ENCODE results near the gene PDGFB.

Gene PDGFB

GRCh38 chr22:39254789-39255298 is 10.1 kb upstream of the PDGFB start:
- H3K36me3 ChIP-seq (ENCODE audit: control insufficient read depth in 1 of 2, insufficient read depth in 2 of 2, low read length in 2 of 2), result no peaks in the 10 kb centered on the region
- no peak overlapping the region for H3K4ac ChIP-seq (ENCODE audit: low read depth, low read length)
- no peaks in the 10 kb centered on the region for H3K27me3 ChIP-seq (ENCODE audit: insufficient read depth, low read length)
- H3K9me3 ChIP-seq (ENCODE audit: insufficient read depth, low read depth, low read length), result no peaks in the 10 kb centered on the region
- H3K4me2 ChIP-seq (ENCODE audit: low read length), result no peak overlapping the region
- peak overlapping the region; percentile 49 for H2AFZ ChIP-seq (ENCODE audit: insufficient read depth, low read length, poor library complexity)
- no peak overlapping the region for H3K4me3 ChIP-seq (ENCODE audit: low read depth, low read length)
- peak; percentile 21 to 33 for DNase-seq
- peak overlapping the region; percentile 13 for H2BK5ac ChIP-seq (ENCODE audit: low read depth, low read length, poor library complexity)
- WGBS (ENCODE audit: extremely low coverage, insufficient coverage, insufficient read length), result no CpG with 5 or more reads among the region's 15 CpGs
- peak overlapping the region; percentile 45 for H3K18ac ChIP-seq (ENCODE audit: low read length)
- no peak overlapping the region for H3K23ac ChIP-seq (ENCODE audit: low read length)
- H3K4me1 ChIP-seq (ENCODE audit: control insufficient read depth in 1 of 2, insufficient read depth in 2 of 2, low read length in 2 of 2), result peaks cover 19 to 23% of the 10 kb centered on the region in 2 experiments
- peak overlapping the region; percentile 65 for H2AK5ac ChIP-seq (ENCODE audit: low read length)
- H2BK12ac ChIP-seq (ENCODE audit: low read length), result peak overlapping the region; percentile 67
- peak overlapping the region; percentile 65 for H2BK120ac ChIP-seq (ENCODE audit: insufficient read depth, low read length, poor library complexity)
- H3K14ac ChIP-seq (ENCODE audit: low read length), result peak overlapping the region; percentile 57
- no peak overlapping the region for H3K9ac ChIP-seq (ENCODE audit: low read length)
- peaks cover 17% of the 10 kb centered on the region for H3K79me1 ChIP-seq (ENCODE audit: low read length)
- H4K91ac ChIP-seq (ENCODE audit: low read depth, low read length), result peak overlapping the region; percentile 76
- peak overlapping the region; percentile 56 for H4K8ac ChIP-seq (ENCODE audit: low read depth, low read length)
- no peak overlapping the region for H3K27ac ChIP-seq (ENCODE audit: low read depth, low read length)
- H3K79me2 ChIP-seq (ENCODE audit: control insufficient read depth, insufficient read depth, low read length, poor library complexity), result no peaks in the 10 kb centered on the region
- H4K12ac ChIP-seq (ENCODE audit: low read depth, low read length), result no peak overlapping the region

DNA sequence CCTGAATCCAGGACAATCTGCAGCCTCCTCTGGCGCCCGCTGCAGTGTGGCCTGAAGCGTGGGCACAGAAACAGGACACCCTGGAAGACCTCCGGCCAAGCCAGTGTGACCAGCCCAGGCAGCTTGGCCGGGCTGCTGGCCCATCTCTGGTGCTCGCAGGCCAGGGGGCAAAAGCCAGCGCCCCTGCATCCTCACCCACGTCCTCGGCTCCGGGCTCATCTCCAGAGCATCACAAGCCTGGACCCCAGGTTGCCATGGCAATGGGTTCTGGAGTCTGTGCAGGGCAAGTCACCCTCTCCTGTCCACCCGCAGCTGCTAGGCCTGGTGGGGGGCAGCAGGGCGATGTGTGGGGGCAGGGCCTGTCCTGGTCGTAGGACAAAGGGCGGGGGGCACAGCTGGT is 9.3 kb upstream of the PDGFB start:
- Histone ChIP-seq H3K18ac (ENCODE audit: low read length) (peak overlapping the region; percentile 68), H4K91ac (ENCODE audit: low read depth, low read length) (peak overlapping the region; percentile 75), H4K12ac (ENCODE audit: low read depth, low read length) (no peak overlapping the region), H4K8ac (ENCODE audit: low read depth, low read length) (peak overlapping the region; percentile 32), H3K9ac (ENCODE audit: low read length) (no peak overlapping the region), H2BK12ac (ENCODE audit: low read length) (peak overlapping the region; percentile 83), H3K79me2 (ENCODE audit: control insufficient read depth, insufficient read depth, low read length, poor library complexity) (no peaks in the 10 kb centered on the region), H3K23ac (ENCODE audit: low read length) (no peak overlapping the region), H3K9me3 (ENCODE audit: insufficient read depth, low read depth, low read length) (no peaks in the 10 kb centered on the region), H3K27me3 (ENCODE audit: insufficient read depth, low read length) (no peaks in the 10 kb centered on the region), H2BK5ac (ENCODE audit: low read depth, low read length, poor library complexity) (peak overlapping the region; percentile 29), H3K36me3 (ENCODE audit: control insufficient read depth in 1 of 2, insufficient read depth in 2 of 2, low read length in 2 of 2) (no peaks in the 10 kb centered on the region), H3K14ac (ENCODE audit: low read length) (peak overlapping the region; percentile 35), H2AK5ac (ENCODE audit: low read length) (peak overlapping the region; percentile 67), H3K4ac (ENCODE audit: low read depth, low read length) (no peak overlapping the region), H3K4me2 (ENCODE audit: low read length) (no peak overlapping the region), H3K27ac (ENCODE audit: low read depth, low read length) (no peak overlapping the region), H2BK120ac (ENCODE audit: insufficient read depth, low read length, poor library complexity) (peak overlapping the region; percentile 54), H3K79me1 (ENCODE audit: low read length) (peaks cover 17% of the 10 kb centered on the region), H3K4me1 (ENCODE audit: control insufficient read depth in 1 of 2, insufficient read depth in 2 of 2, low read length in 2 of 2) (peaks cover 19 to 23% of the 10 kb centered on the region in 2 experiments), H3K4me3 (ENCODE audit: low read depth, low read length) (no peak overlapping the region), H2AFZ (ENCODE audit: insufficient read depth, low read length, poor library complexity) (no peak overlapping the region)
- DNase-seq, result no peak
- no CpG with 5 or more reads among the region's 14 CpGs for WGBS (ENCODE audit: extremely low coverage, insufficient coverage, insufficient read length)

GRCh38 chr22:39253435-39254070 is 8.8 kb upstream of the PDGFB start:
- no CpG with 5 or more reads among the region's 19 CpGs for WGBS (ENCODE audit: extremely low coverage, insufficient coverage, insufficient read length)
- peak; percentile 13 to 43 for DNase-seq
- no peaks in the 10 kb centered on the region for H3K9me3 ChIP-seq (ENCODE audit: insufficient read depth, low read depth, low read length)
- no peak overlapping the region for H3K4me3 ChIP-seq (ENCODE audit: low read depth, low read length)
- H4K8ac ChIP-seq (ENCODE audit: low read depth, low read length), result peak overlapping the region; percentile 32
- peak overlapping the region; percentile 17 for H3K4me2 ChIP-seq (ENCODE audit: low read length)
- peak overlapping the region; percentile 15 for H4K12ac ChIP-seq (ENCODE audit: low read depth, low read length)
- H2BK12ac ChIP-seq (ENCODE audit: low read length), result peak overlapping the region; percentile 83
- no peak overlapping the region for H3K23ac ChIP-seq (ENCODE audit: low read length)
- H3K36me3 ChIP-seq (ENCODE audit: control insufficient read depth in 1 of 2, insufficient read depth in 2 of 2, low read length in 2 of 2), result no peaks in the 10 kb centered on the region
- H3K27ac ChIP-seq (ENCODE audit: low read depth, low read length), result no peak overlapping the region
- H3K79me1 ChIP-seq (ENCODE audit: low read length), result peaks cover 17% of the 10 kb centered on the region
- peak overlapping the region; percentile 35 for H3K14ac ChIP-seq (ENCODE audit: low read length)
- H3K4me1 ChIP-seq (ENCODE audit: control insufficient read depth in 1 of 2, insufficient read depth in 2 of 2, low read length in 2 of 2), result peaks cover 19 to 23% of the 10 kb centered on the region in 2 experiments
- H2AK5ac ChIP-seq (ENCODE audit: low read length), result peak overlapping the region; percentile 67
- H2BK120ac ChIP-seq (ENCODE audit: insufficient read depth, low read length, poor library complexity), result peak overlapping the region; percentile 54
- H2BK5ac ChIP-seq (ENCODE audit: low read depth, low read length, poor library complexity), result peak overlapping the region; percentile 29
- no peak overlapping the region for H3K9ac ChIP-seq (ENCODE audit: low read length)
- no peak overlapping the region for H2AFZ ChIP-seq (ENCODE audit: insufficient read depth, low read length, poor library complexity)
- H3K27me3 ChIP-seq (ENCODE audit: insufficient read depth, low read length), result no peaks in the 10 kb centered on the region
- peak overlapping the region; percentile 68 for H3K18ac ChIP-seq (ENCODE audit: low read length)
- H3K79me2 ChIP-seq (ENCODE audit: control insufficient read depth, insufficient read depth, low read length, poor library complexity), result no peaks in the 10 kb centered on the region
- peak overlapping the region; percentile 25 for H3K4ac ChIP-seq (ENCODE audit: low read depth, low read length)
- peak overlapping the region; percentile 75 for H4K91ac ChIP-seq (ENCODE audit: low read depth, low read length)

DNA sequence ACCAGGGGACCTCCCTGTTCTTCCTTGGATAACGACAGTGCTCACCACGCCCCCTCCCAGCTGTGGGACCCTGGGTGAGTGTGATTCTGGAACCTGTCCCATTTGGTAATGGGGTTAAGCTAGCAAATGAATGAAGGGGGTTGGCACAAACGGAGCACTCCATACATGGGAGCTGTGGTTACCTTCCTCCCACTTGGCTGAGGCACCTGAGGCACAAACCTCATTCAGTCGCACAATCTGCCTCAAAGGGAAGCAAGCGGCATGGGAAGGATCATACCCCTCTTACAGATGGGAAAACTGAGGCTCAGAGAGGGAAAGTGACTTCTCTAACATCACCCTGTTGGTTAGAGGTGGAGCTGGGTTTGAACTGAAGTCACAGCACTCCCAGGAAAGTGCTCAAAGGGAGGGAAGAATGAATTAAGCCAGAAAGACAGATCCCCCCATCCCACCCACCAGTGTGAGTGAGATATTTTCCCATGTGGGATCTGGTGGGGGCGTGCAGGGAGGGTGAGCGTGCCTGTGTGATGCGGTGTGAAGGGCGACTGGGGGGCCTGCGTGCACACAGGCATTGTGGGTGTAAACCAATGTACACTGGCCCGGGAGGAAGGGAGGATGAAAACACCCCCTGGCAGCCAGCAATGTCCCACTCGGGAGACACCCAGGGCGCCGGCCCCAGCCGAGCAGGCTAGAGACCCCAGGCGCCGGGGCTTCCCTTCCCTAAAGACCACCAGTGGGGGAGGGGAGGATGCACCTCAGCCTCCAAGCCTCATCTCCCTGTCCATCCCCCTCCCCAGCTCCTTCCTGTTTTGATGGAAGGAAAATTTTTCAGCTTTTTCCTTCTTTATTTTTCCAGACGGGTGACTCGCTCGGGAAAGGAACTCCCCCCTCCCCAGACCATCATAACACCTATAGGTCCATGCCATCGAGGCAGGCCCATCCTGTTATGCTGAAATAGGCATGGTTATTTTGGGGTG is 8.0 kb upstream of the PDGFB start:
- Histone ChIP-seq H3K9me3 (ENCODE audit: insufficient read depth, low read depth, low read length) (no peaks in the 10 kb centered on the region), H3K79me2 (ENCODE audit: control insufficient read depth, insufficient read depth, low read length, poor library complexity) (no peaks in the 10 kb centered on the region), H4K91ac (ENCODE audit: low read depth, low read length) (peak overlapping the region; percentile 20), H3K23ac (ENCODE audit: low read length) (no peak overlapping the region), H4K8ac (ENCODE audit: low read depth, low read length) (peak overlapping the region; percentile 25), H4K12ac (ENCODE audit: low read depth, low read length) (no peak overlapping the region), H2BK5ac (ENCODE audit: low read depth, low read length, poor library complexity) (no peak overlapping the region), H3K27me3 (ENCODE audit: insufficient read depth, low read length) (no peaks in the 10 kb centered on the region), H2AK5ac (ENCODE audit: low read length) (peak overlapping the region; percentile 25), H3K79me1 (ENCODE audit: low read length) (peaks cover 17% of the 10 kb centered on the region), H3K18ac (ENCODE audit: low read length) (peak overlapping the region; percentile 13), H2BK120ac (ENCODE audit: insufficient read depth, low read length, poor library complexity) (peak overlapping the region; percentile 1), H3K4me2 (ENCODE audit: low read length) (no peak overlapping the region), H3K4me1 (ENCODE audit: control insufficient read depth in 1 of 2, insufficient read depth in 2 of 2, low read length in 2 of 2) (peaks cover 18 to 23% of the 10 kb centered on the region in 2 experiments), H2AFZ (ENCODE audit: insufficient read depth, low read length, poor library complexity) (no peak overlapping the region), H3K36me3 (ENCODE audit: control insufficient read depth in 1 of 2, insufficient read depth in 2 of 2, low read length in 2 of 2) (no peaks in the 10 kb centered on the region), H2BK12ac (ENCODE audit: low read length) (peak overlapping the region; percentile 75), H3K27ac (ENCODE audit: low read depth, low read length) (no peak overlapping the region), H3K4ac (ENCODE audit: low read depth, low read length) (no peak overlapping the region), H3K14ac (ENCODE audit: low read length) (no peak overlapping the region), H3K4me3 (ENCODE audit: low read depth, low read length) (no peak overlapping the region), H3K9ac (ENCODE audit: low read length) (no peak overlapping the region)
- WGBS (ENCODE audit: extremely low coverage, insufficient coverage, insufficient read length), result no CpG with 5 or more reads among the region's 21 CpGs
- no peak for DNase-seq
